ENCODE data around the gene CCDC33. TPM values are rescaled to one million over a fixed set of nuclear protein-coding genes. Genes with fewer than 3 reads are reported as not detected.
A peak's percentile ranks its signal among the peaks of the same experiment; 100 is the strongest.

Gene CCDC33
- total RNA-seq, 1 experiment from 2014 or later: 0.22 TPM

DNA sequence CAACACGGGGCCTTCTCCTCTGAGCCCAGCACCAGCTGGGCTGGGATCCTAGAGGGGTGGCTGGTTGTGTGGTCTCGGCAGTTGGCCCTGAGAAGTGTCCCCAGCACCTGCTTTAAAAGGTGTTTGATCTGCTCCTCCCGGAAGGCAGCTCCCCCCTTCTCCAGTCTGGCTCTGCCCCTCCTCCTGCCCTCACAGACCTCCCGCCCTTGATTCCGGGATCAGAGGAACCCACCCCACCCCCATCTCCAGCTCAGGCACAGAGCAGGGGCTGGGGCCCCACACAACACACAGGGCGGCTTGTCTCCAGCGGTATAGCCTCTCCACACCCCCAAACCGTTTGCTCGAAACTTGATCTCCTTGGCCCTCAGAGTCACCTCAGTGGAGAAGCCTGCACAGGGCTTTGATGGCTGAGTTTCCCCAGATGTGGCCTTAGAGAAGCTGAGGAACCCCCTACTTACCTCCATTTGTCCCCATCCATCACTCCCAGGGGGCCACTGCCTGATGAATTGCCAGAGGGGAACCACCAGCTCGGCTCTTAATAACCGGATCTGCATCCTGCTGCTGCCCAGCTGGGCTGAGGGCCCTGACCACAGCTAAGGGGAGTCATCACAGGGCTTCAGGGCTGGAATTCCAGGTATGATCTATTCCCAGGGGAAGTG, 27.1 kb upstream of the CCDC33 start:
- peak; percentile 91 for DNase-seq (ENCODE audit: low read depth)

GRCh38 chr15:74209560-74209958, 26.6 kb upstream of the CCDC33 start:
- DNase-seq (ENCODE audit: low read depth): no peak

GRCh38 chr15:74209997-74210671, 26.0 kb upstream of the CCDC33 start:
- DNase-seq (ENCODE audit: low read depth): peak; percentile 89

DNA sequence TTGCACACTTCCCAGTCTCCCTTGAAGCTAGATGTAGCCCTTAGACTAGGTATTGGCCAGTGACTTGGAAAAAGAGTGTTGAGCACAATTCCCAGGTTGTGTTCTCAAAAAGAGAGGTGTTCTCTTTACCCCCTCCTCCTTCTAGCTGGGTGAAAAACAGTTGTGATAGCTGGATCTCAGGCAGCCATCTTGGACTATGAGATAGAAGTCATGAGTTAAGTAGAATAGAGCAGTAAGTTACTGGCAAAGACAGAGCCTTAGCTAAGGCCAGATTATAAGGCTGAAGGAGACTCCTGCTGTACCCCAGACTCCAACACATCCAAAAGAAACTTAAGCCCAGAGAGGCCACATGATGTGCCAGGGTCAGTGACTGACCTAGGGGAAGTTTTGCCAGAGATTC, 25.4 kb upstream of the CCDC33 start:
- DNase-seq (ENCODE audit: low read depth): no peak

DNA sequence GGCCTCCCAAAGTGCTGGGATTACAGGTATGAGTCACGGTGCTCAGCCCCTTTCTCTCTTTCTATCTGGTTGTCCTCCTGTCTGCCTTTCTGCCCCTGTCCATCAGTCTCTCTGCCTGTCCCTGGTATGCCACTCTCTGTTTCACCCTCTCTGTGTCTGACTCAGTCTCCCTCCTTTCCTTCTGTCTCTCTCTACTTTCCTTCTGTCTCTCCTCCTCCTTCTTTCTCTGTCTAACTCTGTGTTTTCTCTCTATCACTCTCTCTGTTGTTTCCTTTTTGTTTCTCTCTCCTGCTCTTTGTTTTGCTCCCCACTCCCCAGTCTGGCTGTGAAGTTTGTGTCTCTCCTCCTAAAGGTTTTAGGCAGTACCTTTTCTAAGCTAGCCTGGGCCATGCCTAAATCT, 24.5 kb upstream of the CCDC33 start:
- no peak for DNase-seq (ENCODE audit: low read depth)

DNA sequence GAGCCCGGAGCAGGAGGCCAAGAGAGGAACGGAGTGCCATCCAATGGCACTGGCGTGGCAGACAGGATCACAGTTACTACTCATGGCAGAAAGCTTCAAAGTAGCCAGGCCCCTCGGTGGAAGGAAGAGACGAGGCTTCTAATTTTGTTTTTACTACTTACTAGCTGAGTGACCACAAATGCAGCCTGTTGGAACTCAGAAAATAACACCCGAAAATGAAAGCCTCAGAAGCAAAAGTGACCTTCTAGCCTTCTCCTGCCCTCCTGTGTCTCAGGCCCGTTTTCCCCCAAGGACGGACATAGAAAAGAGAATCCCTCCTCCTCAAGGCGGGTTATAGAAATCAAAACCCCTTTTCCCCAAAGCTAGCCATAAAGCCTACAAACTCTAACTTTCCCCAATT, 23.6 kb upstream of the CCDC33 start:
- DNase-seq (ENCODE audit: low read depth): no peak

DNA sequence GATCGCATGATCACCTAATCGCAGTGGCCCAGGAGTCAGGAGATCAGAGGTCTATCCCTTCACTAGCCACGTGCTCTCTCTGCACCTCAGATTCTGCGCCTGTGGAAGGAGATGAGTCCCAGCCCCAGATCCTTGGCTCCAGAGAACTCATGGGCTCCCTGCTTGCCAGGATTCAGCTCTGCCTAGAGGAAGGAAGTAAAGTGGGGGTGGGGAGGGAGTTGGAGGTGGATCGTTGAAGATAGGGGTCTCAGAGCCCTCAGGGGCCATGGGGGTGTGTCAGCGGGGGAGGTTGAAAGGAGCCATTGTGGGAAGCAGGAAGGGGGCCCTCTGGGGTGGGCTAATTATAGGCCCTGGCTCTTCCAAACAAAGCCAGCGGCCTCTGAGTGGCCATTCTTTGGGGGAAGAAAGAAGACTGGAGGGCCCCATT, 22.3 kb upstream of the CCDC33 start:
- DNase-seq (ENCODE audit: low read depth): no peak

DNA sequence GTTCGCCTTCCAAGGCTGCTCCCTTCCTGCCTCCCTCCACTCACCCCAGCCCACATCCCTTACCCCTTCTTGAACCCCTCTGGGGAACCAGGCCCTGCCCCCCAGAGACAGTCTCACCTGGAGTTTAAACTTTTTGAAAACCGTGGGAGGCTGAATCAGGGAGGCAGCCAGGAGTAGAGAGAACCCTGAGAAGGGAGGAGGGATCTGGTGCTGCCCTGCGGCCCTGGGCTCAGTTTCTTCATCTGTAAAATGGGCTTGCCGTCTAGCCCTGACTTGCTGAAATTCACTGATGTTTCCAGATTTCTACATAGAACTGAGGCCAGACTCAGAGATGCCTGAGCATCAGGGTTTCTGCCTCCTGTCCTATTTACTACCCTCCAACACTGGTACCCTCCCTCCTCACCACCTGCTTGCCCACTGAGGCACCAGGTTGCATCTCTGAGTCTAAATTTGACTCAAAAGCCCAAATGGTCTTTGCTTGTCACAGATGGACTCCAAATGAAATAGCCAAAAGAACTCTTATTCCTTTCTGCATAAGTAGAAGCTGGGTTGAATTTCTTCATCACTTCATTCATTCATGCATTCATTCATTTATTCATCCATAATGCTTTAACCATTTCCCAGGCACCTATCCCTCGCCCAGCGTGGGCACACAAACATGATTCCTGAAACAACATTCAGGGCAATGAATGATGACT, 21.7 kb upstream of the CCDC33 start:
- no peak for DNase-seq (ENCODE audit: low read depth)

DNA sequence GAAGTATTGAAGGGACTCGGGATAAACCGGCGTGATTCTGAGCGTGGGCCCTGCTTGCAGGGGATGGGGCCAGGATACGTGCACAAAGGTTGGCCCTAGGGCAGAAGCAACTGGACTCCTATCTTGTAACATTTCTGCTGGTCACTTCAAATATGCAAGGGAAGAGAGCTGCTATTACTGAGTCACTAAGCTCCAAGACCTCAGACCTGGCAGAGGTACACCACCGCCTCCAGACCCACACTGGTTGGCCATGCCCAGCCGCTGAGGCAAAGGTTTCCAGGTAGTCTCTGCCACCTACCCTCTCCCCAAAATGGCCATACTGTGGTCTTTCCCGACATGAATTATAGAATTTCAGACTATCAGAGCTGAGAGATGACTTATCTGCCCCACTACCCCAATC, 20.2 kb upstream of the CCDC33 start:
- peak; percentile 86 for DNase-seq (ENCODE audit: low read depth)

- DNase-seq (ENCODE audit: low read depth): no peak
Observed at GRCh38 chr15:74216949-74217348, 19.2 kb upstream of the CCDC33 start.

- no peak for DNase-seq (ENCODE audit: low read depth)
Observed at GRCh38 chr15:74217907-74218885, 17.9 kb upstream of the CCDC33 start.

- DNase-seq (ENCODE audit: low read depth): no peak
Observed at GRCh38 chr15:74220475-74221248, 15.5 kb upstream of the CCDC33 start.

- DNase-seq (ENCODE audit: low read depth): no peak
Observed at GRCh38 chr15:74221399-74222239, 14.5 kb upstream of the CCDC33 start.

- DNase-seq (ENCODE audit: low read depth): no peak
Observed at GRCh38 chr15:74222240-74223119, 13.6 kb upstream of the CCDC33 start.

- no peak for DNase-seq (ENCODE audit: low read depth)
Observed at GRCh38 chr15:74225928-74226327, 10.2 kb upstream of the CCDC33 start.

GRCh38 chr15:74226761-74227540, 9.2 kb upstream of the CCDC33 start:
- no peak for DNase-seq (ENCODE audit: low read depth)

DNA sequence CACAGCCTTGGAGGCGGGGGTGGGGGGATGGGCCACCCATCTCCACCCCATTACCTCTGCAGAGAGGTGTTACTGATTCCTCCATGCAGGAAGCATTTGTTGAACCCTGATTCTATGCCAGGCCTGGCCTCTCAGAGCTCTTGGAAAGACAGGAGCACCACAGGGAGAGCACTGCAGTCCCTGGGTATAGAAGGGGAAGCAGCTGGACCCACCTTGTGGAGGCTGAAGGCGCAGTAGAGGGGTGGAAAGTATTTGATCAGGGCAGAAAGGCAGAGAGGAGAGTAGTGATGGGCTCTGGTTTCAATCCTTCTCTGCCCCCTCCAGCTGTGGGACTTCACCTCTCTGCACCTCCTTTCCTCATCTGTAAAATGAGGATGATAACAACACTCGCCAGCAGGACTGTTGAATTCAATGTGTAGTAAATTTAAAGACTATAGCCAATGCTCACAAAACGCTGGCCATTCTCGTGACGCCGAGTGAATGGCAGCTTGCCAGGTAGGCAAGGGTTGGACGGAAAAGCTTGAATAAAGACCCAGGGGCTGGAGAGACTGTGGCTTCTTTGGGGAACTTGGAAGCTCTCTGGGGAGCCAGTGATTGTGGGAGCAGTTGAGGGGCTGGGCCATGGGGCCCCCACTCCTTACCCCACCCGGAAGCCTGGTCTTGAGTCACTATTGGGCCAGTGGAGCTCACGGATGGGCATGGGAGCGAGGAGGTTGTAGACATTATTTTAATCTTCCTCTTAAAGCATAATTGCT, 8.0 kb upstream of the CCDC33 start:
- no peak for DNase-seq (ENCODE audit: low read depth)

DNA sequence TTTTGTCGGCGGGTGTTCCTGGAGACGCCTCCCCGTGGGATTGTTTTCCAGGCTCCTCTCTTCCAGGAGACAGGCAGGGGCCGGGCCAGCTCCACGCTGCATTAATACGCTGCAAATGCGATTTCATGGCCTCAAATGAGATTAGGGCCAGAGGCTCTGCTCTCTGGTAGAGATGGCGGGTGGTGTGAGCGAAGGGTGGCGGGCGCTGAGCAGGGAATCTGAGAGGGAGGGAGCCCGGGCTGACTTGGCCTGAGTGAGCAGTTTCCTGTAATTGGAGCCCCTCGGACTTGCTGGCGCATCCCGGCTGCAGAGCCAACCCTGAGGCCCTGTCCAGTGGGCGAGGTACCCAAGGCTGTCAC, 7.4 kb upstream of the CCDC33 start:
- no peak for DNase-seq (ENCODE audit: low read depth)
